AG04450 (cell line): ENCODE results near the gene ALPI. TPM values are rescaled to one million over a fixed set of nuclear protein-coding genes. Genes with fewer than 3 reads are reported as not detected.

ENCODE experiments used
- CTCF ChIA-PET: fragments of 300-600, 350-600 bp; formaldehyde crosslinking; extraction: SDS; loops from one replicate; lab custom pipeline; 2022; ENCODE audit warnings: antibody characterized with exemption, inconsistent platforms; lab: Charles Lee
- POLR2A ChIA-PET: fragments of 350-600 bp; formaldehyde crosslinking; extraction: SDS; loops from one replicate; lab custom pipeline; 2021; ENCODE audit warnings: antibody characterized with exemption, inconsistent platforms; lab: Yijun Ruan, JAX
- DNase-seq: peaks from one replicate; pipeline ENCODE4 v3.0.0-alpha.2; 2011; ENCODE audit warnings: low read depth, low spot score
- H3K27ac ChIP-seq: one replicate; pipeline ENCODE4 v1.5.1; 2012; ENCODE audit warnings: low read depth, low read length, control low read depth
- H3K27me3 ChIP-seq: one replicate; pipeline ENCODE4 v1.6.0; 2012; ENCODE audit warnings: low read length; ENCODE audit not compliant: control insufficient read depth, insufficient read depth
- H3K4me3 ChIP-seq: 2 replicates; pipeline ENCODE4 v1.5.1; 2011; ENCODE audit warnings: mild to moderate bottlenecking, low read depth, low read length, control low read depth
- H3K9me3 ChIP-seq: 2 replicates; pipeline ENCODE4 v1.5.1; 2012; ENCODE audit warnings: low read length; ENCODE audit not compliant: control insufficient read depth, insufficient read depth
- polyA plus RNA-seq: library from polyadenylated mRNA; depleted of rRNA; stranded (reverse); fragments of >200 nt; gene quantifications from 2 replicates; pipeline ENCODE4 v1.2.3, GENCODE V29; 2011
- TF ChIP-seq, protein P1 (sequence below): IDR thresholded peaks from 2 replicates; pipeline ENCODE4 v1.5.1; 2011; ENCODE audit warnings: low read depth, low read length, control low read depth, inconsistent platforms

The ALPI gene
- polyA plus RNA-seq, 1 experiment: not detected

DNA sequence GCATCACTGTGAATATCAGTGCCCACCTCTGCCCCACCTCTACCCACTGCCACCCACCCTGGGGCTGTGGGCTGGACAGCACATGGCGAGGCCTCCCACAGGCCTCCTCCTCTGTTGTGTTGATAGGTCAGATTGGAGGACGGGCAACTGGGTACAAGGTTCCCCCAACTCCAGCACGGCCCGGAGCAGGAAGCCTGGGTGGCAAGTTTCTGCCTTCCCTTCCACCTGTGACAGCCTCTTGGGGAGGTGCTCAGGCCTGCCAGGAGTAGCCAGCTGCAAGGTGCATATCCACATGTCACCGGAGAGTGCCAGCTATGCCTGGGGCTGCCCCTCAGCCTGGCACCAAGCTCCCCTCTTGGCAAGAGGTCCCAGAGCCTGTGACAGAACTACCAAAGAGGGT is 38.6 kb downstream of the ALPI start:
- CTCF ChIA-PET: interaction anchor here (0.6 kb wide), 1 partner anchor 55 kb away, joined by 3 read pairs; no protein-coding TSS in a partner anchor
- TF ChIP-seq, protein P1, sequence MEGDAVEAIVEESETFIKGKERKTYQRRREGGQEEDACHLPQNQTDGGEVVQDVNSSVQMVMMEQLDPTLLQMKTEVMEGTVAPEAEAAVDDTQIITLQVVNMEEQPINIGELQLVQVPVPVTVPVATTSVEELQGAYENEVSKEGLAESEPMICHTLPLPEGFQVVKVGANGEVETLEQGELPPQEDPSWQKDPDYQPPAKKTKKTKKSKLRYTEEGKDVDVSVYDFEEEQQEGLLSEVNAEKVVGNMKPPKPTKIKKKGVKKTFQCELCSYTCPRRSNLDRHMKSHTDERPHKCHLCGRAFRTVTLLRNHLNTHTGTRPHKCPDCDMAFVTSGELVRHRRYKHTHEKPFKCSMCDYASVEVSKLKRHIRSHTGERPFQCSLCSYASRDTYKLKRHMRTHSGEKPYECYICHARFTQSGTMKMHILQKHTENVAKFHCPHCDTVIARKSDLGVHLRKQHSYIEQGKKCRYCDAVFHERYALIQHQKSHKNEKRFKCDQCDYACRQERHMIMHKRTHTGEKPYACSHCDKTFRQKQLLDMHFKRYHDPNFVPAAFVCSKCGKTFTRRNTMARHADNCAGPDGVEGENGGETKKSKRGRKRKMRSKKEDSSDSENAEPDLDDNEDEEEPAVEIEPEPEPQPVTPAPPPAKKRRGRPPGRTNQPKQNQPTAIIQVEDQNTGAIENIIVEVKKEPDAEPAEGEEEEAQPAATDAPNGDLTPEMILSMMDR: no peak
- DNase-seq: no peak
- no peak overlapping the region for H3K4me3 ChIP-seq
- H3K27me3 ChIP-seq: peaks cover 25% of the 10 kb centered on the region
- no peaks in the 10 kb centered on the region; the same call in 1 of the 2 replicates for H3K9me3 ChIP-seq
- POLR2A ChIA-PET: no interaction called here
- H3K27ac ChIP-seq: no peak overlapping the region

DNA sequence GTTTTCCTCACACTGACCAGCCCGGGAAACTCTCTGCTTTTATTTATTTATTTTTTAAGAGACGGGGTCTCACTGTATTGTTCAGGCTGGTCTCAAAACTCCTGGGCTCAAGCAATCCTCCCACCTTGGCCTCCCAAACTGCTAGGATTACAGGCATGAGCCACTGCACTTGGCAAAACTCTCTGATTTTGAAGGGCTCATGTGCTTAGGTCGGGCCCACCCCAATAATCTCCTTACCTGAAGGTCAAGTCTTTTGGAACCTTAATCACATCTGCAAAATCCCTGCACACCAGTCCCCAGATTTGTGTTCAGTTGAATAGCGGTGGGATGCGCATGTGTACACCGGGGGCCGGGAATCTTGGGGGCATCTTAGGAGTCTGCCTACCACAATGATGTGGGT is 39.3 kb downstream of the ALPI start:
- TF ChIP-seq, protein P1: no peak
- Histone ChIP-seq H3K27me3 (peaks cover 22% of the 10 kb centered on the region), H3K27ac (no peak overlapping the region), H3K9me3 (no peaks in the 10 kb centered on the region; the same call in 1 of the 2 replicates), H3K4me3 (no peak overlapping the region)
- ChIA-PET CTCF (no interaction called here), POLR2A (no interaction called here)
- no peak for DNase-seq

DNA sequence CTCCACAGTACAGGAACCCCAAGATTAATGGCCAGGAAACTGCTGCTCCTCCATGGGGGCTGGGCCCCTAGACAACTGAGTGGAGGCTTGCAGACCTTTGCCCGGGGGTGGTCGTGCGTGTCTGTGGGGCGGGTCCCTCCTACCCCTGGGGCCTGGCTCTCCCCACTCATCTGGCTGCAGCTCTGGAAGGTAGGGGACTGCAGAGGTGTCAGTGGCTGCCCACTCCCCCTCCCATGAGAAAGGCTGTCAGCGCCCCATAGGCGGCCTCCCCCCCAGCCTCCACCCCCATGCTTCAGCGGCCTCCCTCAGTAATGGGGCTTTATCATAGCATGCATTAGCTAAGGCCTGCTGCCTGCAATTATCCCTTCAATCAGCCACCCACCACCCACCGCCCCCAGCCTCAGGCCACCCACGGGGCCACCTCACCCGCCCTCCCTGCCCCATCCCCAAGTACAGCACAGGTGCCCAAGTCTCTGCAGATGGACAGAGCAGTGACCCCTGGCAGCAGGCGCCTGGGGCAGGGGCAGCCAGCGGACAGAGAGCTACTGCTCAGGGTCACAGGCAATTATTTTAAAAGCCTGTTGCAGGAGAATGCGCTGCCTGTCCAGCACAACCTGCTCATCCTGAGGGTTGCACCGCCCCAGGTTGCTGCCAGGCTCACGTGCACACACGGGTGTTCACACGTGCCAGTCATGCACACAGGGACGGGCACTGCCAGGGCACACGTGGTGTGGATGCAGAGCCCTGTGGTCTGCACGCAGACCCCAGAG is 40.7 kb downstream of the ALPI start:
- no peak overlapping the region for H3K27ac ChIP-seq
- TF ChIP-seq, protein P1: no peak
- no peaks in the 10 kb centered on the region for H3K9me3 ChIP-seq
- ChIA-PET CTCF (no interaction called here), POLR2A (no interaction called here)
- no peak overlapping the region for H3K4me3 ChIP-seq
- H3K27me3 ChIP-seq: peaks cover 32% of the 10 kb centered on the region
- DNase-seq: no peak

DNA sequence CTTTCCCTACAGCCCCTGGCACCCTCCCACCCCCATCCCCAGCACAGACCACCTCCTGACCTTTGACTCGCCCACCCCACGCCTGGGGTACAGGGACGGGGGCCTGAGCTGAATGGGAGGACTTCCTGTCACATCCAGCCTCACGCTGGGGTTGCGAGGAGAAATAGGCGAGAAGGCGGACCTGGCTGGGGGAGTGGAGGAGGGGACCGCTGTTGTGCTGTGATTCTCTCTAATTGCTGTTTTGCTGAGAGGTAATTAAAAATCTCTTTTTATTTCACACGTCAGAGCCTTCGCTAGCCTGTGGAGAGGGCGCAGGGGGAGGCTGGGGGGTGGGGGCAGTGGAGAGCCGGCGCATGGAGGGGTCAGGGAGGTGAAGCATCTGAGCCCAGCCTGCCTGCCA is 41.4 kb downstream of the ALPI start:
- TF ChIP-seq, protein P1: no peak
- Histone ChIP-seq H3K27me3 (peaks cover 33% of the 10 kb centered on the region), H3K9me3 (no peaks in the 10 kb centered on the region), H3K4me3 (no peak overlapping the region), H3K27ac (no peak overlapping the region)
- POLR2A ChIA-PET: no interaction called here
- DNase-seq: no peak
- CTCF ChIA-PET: no interaction called here

DNA sequence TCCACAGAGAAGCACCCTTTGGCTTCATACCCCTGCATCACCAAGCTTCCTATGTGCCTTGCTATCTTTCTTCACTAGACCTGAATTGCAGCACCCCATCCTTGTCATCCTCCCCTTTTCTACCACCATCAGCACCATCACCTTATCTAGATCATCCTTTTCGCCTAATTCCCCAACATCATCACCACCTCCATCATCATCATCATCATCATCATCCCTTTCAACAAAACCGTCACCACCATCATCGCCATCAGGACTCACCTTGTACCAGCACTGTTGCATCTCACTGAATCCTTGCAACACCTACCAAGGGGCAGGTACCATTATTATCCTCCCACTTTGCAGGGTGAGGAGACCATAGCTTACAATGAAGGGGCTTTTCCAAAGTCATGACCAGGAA is 42.5 kb downstream of the ALPI start:
- Histone ChIP-seq H3K27ac (no peak overlapping the region), H3K4me3 (no peak overlapping the region), H3K27me3 (peaks cover 38% of the 10 kb centered on the region), H3K9me3 (no peaks in the 10 kb centered on the region)
- no peak for DNase-seq
- TF ChIP-seq, protein P1: no peak
- ChIA-PET POLR2A (no interaction called here), CTCF (no interaction called here)
